CD4-positive, alpha-beta T cell treated with Interleukin-4 for 1 hour (primary cell): ENCODE measurements around the gene MED13L.
"Not testable (repeated sequence)": the region's sequence is repeated elsewhere in the genome, so short reads cannot be mapped to it uniquely, and the experiment has no call there.

Source experiments
- DNase-seq, 2 donors: peaks; one replicate each; pipeline ENCODE4 v3.0.0-alpha.2; 2020 to 2022

MED13L gene

DNA sequence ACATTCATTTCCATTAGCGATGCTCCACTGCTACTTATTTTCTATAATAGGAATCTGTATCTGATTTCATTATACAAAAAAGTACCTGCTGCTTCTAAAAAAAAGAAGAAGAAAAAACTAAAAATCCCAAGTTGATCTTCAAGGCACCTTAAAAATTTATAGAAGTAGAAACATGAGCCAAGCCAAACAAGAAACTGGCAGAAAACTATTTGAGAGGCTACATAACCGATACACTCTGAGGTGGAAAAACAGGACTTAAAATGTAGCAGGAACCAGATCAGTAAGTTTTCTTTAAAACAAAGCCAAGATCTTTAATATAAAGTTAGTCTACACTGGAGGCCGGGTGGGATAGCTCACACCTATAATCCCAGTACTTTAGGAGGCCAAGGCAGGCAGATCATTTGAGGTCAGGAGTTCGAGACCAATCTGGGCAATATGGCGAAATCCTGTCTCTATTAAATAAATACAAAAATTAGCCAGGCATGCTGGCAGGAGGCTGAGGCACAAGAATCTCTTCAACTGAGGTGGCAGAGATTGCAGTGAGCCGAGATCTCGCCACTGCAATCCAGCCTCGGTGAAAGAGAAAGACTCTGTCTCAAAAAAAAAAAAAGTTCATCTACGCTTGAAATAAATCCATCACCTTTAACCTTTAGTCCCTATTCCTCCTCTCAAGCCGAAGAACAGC lies 278.6 kb downstream of the MED13L start:
- no peak for DNase-seq

DNA sequence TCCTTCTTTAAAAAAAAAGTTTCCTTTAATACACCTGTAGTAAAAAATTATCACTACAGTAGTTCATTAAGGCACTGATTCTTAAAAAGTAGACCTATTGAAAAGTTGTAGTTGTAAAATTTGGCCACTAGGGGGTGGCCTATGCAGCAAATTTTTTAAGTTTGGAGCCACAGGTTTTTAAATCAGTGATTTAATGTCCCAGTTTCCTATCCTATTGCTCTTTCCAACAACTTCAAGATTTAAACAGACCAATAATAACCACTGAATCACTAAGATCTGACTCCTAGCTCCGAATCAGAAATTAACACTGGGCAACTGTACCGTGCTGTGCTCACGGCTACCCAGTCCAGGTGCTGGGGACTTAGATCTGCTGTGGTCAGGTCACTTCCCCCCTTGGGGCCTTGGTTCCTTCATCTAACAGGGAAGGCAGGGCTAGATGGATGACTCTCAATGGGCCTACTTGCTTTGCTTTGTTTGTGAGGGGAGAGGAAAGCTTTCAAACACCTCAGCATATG lies 279.3 kb downstream of the MED13L start:
- DNase-seq = peak; percentile 12 to 49

DNA sequence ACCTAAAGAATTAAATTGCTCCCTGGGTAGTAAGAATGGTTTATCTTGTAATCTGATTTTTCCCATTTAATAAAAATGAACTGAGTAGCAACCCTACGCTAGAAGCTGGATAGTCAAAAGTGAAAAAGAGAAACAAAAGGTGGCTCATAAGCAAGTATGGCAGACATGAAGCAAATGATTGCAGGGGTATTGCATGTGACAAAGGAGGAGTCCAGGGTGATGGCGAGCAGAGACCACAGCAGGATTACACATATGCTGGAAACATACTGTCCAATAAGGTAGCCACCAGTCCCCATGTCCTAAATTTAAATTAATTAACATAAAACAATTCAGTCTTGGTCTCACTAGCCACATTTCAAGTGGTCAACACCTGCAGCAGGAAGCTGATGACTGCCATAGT lies 283.8 kb downstream of the MED13L start:
- no peak for DNase-seq

DNA sequence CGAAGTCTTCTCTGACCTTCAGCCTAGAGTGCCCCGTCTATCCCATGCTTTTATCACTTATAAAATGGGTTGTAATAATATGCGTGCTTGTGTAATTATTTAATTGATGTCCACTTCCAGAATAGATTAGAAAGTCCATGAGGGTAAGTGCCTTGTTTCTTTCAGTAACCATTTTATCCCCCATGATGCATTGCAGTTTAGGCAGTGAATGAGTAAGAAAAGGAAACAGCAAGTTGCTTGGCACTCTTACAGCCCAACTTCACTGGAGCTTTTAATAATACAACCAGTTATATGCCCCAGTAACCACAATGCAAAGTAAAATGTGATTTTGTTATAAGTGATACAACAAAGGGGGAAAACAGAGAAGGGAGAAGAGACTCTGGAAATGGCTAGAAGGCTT lies 287.3 kb downstream of the MED13L start:
- no peak for DNase-seq

DNA sequence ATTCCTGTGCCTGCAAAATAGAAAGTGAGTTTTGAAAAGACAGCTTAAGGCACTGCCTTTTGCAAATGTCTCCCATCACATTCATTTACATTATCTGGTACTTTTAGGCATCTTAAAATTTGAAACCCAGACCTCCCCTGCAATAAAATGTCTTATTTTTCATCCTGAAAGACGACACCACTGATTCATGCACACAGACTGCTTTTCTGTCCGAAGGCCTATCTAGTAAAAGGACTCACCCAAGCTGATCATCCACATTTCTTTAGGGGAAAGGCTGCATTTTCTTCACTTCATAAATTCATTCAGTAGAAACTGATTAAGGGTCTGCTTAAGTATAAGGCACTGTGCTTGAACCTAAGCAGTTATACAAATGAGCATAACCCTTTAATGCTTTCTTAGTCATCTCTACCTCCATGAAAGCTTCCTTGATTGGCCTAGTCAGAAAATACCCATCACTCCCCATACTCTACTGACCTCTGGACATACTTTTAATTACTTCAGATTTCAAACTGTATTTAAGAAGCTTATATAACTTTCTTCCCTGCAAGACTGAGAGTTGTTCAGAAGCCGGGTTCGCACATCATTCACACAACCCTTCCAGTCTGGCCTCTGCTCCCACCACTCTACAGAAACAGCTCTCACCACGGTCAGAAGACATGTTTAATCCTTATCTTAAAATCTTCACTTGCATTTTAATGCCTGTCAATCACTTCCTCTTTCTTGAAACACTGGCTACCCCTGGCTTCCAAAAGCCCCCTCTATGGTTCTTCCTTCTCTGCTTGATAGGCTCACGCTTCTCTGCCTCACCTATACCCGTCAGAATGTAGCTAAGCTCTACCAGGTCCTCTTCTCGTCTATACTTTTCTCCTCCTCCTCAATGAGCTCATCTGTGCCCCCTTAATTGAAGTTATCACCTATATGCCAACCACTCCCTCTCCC lies 288.6 kb downstream of the MED13L start:
- no peak for DNase-seq

DNA sequence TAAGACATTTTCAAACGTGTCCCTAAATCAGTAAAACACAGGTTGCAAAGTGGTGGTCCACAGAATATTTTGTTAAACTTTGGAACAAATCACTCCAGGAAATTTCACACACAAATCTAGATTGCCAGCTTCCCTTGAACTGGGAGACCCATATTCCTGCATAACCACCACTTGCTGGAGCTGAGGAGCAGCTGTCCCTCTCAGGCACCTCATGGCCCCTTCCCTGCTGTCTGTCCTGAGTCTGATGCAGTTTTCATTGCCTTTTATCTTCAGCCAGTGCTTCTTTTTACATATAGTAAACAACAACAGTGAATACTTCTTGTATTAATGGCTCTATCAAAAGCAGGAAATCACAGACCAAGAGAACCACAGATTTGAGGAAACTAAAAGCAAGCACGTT lies 289.3 kb downstream of the MED13L start:
- no peak for DNase-seq

DNA sequence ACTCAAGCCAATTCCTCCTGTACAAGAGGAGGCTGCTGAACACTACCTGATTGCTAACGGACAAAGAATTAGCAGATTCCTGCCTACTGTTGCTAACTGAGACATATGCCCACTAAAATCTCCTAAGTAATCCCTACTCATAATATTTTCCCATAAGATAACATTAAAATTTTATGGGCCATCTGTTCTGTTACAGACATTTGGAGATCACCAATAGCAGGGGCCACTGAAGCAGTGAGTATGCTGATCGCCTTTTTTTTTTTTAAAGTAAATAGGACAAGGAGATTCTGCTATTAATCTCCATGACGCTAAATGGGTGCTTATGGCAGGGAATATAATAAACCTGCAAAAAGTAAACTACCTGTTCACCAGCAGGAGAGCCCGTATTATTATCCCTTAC lies 292.9 kb downstream of the MED13L start:
- no peak for DNase-seq

DNA sequence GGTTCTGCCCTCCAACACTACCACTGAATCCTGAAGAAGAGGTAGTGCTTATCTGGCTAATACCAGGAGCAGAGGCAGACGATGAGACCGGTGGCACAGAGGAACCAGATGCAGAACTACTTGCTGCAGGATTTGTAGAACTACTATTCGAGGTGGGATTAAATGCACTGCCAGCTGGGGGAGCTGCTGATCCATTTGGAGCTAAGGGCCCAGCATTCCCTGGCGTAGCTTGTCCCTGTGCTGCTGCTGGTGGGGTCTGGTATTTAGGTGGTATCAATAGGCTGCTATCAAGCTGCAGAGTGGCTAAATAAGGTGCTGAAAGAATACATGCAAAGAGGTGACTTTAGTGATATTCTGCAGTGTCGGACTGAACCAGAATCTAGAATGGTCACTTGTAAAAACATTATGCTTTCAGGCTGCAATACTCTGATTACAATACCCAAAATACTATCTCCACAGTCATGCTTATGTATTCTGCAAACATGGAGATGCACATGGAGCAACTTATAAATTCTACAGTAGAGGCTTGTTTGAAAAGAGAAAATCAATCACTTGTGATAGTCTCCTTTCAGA lies 294.2 kb downstream of the MED13L start:
- DNase-seq = no peak

DNA sequence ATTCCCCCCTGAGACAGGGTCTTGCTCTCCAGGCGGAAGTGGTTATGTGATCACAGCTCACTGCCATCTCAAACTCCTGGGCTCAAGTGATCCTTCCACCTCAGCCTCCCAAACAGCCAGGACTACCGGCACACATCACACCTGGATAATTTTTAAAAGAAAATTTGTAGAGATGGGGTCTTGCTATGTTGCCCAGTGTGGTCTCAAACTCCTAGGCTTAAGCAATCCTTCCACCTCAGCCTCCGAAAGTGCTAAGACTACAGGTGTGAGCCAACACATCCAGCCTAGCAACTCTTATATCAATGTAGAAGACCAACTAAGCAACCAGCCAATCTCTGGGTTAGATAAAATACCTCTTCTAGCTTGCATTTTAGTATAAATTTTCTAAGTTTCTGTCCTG lies 297.2 kb downstream of the MED13L start:
- DNase-seq = no peak

DNA sequence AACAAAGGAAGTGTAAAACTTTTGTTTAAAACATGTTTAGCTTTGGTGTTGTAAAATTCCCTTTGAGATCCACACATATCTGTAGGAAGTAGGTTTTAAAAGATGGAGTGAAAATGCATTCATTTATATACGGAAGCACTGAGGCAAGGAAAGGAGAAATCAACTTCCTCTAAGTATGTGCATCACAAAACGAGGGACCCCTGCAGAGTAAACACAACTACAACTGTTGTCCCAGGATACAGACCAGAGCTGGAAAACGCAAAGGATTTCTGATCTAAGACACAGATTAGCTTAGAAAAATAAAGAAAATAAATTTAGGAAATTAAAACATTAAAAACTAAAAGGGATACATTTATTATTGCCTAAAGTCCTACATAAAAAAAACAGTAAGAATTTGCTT lies 297.6 kb downstream of the MED13L start:
- no peak for DNase-seq

DNA sequence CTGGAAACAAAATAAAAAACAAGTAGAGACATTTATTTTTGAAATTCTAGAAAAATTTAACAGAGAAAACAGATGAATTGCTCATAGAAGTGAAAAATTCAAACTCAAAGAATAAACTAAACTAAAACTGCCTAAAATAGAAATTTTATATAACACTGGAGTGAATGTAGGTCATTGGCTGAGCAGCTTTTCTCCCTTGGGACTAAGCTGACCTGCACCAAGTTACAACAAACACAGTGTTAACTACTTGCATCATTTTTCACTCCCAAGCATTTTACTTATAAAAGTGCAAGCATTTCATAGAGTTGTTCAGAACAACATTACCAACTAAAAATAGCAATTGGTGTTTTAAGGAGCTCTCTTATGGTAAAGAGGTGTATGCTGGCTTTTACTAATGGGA lies 298.1 kb downstream of the MED13L start:
- no peak for DNase-seq

DNA sequence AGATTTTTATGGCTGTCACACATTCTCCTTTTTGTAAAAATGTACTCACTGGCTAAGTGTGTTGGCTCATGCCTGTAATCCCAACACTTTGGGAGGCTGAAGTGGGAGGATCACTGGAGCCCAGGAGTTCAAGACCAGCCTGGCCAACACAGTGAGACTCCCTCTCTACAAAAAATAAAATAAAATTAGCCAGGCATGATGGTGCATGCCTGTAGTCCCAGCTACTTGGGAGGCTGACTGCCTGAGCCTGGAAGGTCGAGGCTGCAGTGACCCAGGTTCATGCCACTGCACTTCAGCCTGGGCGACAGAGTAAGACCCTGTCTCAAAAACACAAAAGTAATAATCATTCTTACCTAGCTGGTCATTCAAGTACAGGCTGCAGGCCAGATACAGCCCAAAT lies 300.7 kb downstream of the MED13L start:
- not testable (repeated sequence) for DNase-seq

DNA sequence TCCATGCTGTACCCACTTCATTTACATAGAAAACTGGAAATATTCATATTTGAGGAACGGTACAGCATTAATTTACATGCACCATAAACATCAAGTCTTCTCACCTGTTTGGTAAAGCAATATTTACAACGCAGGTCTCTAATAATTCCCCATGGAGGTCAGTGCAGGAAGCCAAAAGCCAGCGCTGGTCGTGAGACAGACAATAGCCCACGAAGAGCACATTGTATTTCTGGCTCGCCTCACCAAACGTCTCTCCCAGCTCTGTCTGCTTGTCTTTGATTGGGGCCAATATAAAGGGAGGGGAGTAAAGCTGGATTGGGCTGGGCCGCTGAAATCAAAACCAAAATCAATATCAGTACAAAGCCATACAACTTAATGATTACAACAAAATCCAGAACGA lies 302.1 kb downstream of the MED13L start:
- no peak for DNase-seq

DNA sequence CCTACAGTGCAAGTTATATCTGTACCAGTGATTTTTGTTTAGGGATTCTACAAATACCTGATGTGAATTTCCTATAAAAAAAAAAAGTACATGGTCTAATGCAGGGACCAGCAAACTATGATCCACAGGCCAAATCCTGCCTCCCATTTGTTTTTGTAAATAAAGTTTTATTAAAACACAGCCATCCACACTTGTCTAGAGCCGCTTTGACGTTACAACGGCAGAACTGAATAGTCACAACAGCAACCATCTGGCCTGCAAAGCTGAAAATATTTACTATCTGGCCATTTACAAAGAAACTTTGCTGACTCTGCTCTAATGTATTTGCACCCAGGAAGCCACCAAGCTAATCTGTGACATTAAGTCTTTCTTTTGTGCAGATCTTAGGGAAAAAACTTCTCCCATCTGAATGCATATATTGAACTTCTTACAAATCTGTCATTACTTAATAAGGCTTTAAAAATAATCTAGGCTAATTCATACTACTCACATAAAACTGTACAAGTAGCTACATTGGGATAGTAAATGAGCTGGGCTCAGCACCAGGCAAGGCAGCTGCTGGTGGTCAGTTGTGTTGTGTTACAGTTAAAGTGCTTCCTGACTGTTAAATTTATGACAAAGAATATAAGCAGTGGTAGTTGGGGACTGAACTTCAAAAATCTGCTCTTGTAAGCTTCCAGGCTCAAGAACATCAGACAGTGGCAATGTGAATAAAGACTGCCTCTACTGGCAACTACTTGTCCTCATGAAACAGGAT lies 303.3 kb downstream of the MED13L start:
- DNase-seq = no peak

DNA sequence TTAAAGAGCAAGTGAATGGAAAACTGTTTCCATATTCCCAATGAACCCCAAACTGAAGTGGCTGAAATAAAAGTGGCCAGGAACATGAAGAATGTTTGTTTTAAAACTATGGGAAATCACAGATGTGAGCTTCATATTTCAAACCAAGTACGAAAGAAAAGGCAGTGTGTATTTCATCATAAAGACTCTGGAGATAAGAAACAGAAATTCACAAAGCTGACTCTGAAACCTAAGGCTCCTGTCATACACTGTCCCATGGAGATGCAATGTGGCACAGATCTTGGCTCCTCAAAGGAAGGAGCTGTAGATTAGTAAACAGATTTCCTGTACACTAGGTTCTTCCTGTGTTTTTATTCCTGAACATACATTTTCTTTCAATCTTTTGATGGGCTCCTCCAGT lies 304.4 kb downstream of the MED13L start:
- no peak for DNase-seq

DNA sequence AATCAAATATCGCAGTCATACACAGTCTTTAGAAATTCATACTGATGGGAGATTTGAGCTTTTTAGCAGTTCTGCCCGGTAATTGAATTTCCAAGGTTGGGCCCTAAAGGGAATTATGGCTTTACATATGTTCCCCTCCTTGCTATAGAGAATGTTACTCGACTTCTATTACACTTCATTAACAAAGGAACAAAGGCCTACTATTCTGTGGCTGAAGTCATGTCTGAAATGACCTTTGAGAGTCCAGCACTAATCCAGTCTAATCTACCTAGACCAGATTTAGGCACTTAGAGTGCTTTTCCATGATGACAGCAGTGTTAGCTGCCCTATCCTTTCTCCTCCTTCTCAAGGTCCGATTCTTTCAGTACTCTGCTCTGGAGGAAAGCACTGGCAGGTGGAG lies 305.3 kb downstream of the MED13L start:
- DNase-seq = no peak

DNA sequence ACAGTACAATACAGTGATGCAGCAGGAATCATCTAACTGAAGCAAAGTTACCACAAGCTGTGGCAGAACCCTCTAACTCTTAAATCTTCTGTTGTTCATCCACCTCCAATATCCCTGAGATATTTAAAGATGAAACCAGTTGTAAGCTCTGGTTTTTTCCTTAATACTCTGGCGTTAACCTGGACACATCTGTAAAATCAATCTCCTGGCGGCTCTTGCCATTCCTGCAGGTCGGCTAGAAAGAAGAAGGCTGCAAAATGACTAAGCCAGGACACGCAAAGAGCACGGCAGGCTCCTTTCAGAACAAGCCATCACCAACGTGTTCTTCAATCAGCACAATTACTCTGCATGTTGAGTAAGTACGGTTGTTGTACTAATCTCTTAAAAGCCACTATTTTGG lies 309.3 kb downstream of the MED13L start:
- DNase-seq = no peak

DNA sequence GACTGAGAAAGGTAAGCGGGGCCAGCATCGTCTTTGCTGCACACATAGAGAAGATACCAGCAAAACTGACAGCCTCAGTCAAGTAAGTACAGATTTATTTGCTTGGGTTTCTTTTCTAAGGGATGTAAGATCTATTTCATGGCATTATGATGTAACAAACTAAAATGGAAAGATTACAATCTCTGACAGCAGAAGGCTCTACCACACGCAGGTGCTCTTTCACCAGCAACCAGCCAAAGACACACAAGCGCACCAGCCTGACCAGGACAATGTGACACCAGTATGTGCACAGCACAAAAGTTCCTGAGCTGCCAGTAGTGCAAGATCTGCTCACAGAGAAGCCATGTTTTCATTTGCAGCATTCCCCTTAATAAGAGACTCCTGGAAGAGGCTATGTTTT lies 311.1 kb downstream of the MED13L start:
- no peak for DNase-seq

DNA sequence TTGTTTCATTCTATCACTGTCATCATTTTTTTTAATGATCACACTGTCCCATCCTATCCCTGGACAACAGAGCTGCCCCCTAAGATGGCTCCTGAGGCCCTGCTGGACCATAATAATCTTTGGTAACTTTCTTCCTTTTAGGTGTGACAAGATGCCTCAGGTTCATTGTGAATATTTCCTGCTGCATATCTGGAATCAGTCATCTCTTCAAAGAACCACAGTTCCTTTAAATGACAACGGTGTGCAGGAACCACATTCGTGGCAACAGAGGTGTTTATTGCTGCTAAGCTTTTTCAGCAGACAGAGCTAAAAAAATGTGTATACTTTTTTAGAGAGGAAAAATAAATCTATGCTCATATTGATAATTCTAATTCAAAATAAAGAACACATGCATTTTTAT lies 312.9 kb downstream of the MED13L start:
- no peak for DNase-seq

DNA sequence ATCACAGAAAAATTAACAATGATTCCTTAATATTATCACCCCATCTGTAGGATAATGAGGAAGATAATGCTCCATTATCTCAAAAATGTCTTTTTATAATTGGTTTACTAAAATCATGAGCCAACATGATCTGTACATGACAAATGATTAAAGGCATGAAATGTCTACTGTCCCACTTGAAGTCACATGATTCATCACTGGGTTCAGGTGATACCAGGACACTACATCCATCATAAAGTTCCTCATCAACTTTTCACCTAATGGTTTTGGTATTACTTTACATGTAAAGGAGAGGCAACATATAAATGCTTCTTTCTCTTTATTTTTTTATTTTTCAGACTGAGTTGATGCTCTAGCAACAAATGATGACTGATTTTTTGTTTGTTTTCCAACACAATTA lies 313.3 kb downstream of the MED13L start:
- no peak for DNase-seq

DNA sequence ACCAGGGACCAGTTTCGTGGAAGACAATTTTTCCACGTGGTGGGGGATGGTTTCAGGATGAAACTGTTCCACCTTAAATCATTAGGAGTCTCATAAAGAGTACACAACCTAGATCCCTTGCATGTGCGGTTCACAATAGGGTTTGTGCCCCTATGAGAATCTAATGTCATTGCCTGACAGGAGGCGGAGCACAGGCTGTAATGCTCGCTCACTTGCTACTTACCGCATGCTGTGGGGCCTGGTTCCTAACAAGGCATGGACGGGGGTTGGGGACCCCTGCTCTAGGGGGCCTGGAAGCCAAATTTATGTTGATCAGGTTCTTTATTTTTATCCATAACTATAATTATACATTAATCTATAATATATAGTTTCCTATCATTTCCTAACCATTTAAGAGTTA lies 315.3 kb downstream of the MED13L start:
- DNase-seq = no peak

DNA sequence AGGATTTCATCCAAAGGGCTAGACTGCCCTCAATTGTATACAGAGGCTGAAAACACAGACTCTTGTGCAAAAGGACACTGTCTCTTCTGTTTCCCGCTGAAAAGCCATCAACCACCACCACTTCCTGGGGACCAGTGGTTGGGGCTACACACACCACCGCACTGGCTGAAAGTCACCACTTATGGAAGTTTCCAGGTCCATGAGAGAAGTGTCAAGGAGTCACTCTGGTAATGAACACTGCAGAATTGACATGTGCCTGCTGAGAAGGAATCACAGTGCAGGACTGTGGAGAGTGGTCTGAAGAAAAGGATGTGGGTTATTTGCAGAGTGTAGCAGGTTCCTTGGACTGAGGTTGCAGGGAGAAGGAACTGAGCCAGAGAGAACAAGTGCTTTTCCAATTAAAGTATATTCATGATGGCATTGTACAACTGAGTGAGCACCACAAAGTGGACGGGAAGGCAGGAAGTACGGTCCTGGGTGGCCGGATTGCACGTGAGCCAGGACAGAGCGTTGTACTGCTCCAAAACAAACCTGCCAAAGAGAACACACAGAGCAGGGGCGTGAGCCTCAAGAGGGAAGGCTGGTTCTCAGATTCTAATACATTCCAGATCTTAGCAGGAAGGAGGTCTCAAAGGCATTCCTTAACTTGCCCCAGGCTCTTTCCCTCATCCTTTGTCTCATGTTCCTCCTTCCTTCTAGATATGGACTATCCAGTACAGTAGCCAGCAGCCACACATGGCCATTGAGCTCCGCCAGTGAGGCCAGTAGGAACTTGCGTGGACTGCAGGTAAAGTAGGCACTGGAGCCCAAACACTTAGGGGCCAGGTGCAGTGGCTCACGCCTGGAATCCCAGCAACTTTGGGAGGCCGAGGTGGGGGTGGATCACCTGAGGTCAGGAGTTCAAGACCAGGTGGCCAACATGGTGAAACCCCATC lies 316.4 kb downstream of the MED13L start:
- no peak for DNase-seq
